HepG2 (cell line): Measurements from ENCODE around the gene EPB41L2. TPM values are rescaled to one million over a fixed set of nuclear protein-coding genes. Genes with fewer than 3 reads are reported as not detected.

Source experiments
- FOXP4 ChIP-seq: sonication (generic); formaldehyde crosslinking; IDR thresholded peaks from 2 replicates; pipeline ENCODE4 v1.4.0; 2020; ENCODE audit warnings: missing genetic modification reagents
- IRF2 ChIP-seq: IDR thresholded peaks from 2 replicates; pipeline ENCODE4 v1.6.1; 2018; ENCODE audit warnings: missing genetic modification reagents, missing compliant biosample characterization
- POGZ ChIP-seq: sonication (generic); formaldehyde crosslinking; IDR thresholded peaks from 2 replicates; pipeline ENCODE4 v1.4.0; 2020; ENCODE audit warnings: mild to moderate bottlenecking, missing genetic modification reagents
- RAD21 ChIP-seq: fragments of 450-650 bp; formaldehyde crosslinking; IDR thresholded peaks from 2 replicates; pipeline ENCODE4 v1.5.0; 2020; ENCODE audit warnings: mild to moderate bottlenecking
- RXRB ChIP-seq: IDR thresholded peaks from 2 replicates; pipeline ENCODE4 v1.6.1; 2016; ENCODE audit warnings: borderline replicate concordance, missing genetic modification reagents, missing compliant biosample characterization
- SMC3 ChIP-seq: IDR thresholded peaks from 2 replicates; pipeline ENCODE4 v1.6.1; 2011; ENCODE audit warnings: low read length, improper control_type of control experiment
- TMF1 ChIP-seq: sonication (generic); formaldehyde crosslinking; IDR thresholded peaks from 2 replicates; pipeline ENCODE4 v1.8.1; 2022; ENCODE audit warnings: low read depth, missing genetic modification reagents
- ZNF232 ChIP-seq: sonication (generic); formaldehyde crosslinking; IDR thresholded peaks from 2 replicates; pipeline ENCODE4 v1.4.0; 2020; ENCODE audit warnings: missing genetic modification reagents, borderline replicate concordance
- ZNF280D ChIP-seq: sonication (generic); formaldehyde crosslinking; IDR thresholded peaks from 2 replicates; pipeline ENCODE4 v1.5.1; 2020; ENCODE audit warnings: mild to moderate bottlenecking, missing genetic modification reagents
- polyA plus RNA-seq, 8 experiments: library from polyadenylated mRNA; depleted of rRNA in 3 of 8; stranded (reverse) in 7 of 8; unstranded in 1 of 8; fragments of >200 nt; fragmentation: Illumina TruSeq in 4 of 8; extraction: Trizol in 4 of 8; gene quantifications; 2 replicates each; pipeline versions ENCODE4 v1.2.1 to v1.2.3, GENCODE V29; 2011 to 2016; ENCODE audit warnings: low read depth in 4 of 8, missing spikeins in 1 of 8, mixed read lengths in 1 of 8; ENCODE audit not compliant: insufficient read depth in 1 of 8
- total RNA-seq, 5 experiments: library from RNA; depleted of rRNA; stranded (reverse); fragments of >200 nt; fragmentation: Illumina TruSeq; extraction: Trizol; gene quantifications; 2 replicates each; pipeline ENCODE4 v1.2.3, GENCODE V29; 2016; ENCODE audit warnings: low read depth in 1 of 5
- TF ChIP-seq, protein P1 (sequence below), 2 experiments: sonication (generic) in 1 of 2; formaldehyde crosslinking in 1 of 2; IDR thresholded peaks; 2 replicates each; pipeline versions ENCODE4 v1.4.0 to v1.6.1; 2018 to 2020; ENCODE audit warnings: missing genetic modification reagents in 2 of 2, borderline replicate concordance in 1 of 2, low read depth in 1 of 2, mild to moderate bottlenecking in 1 of 2, missing biosample characterization in 1 of 2

EPB41L2 gene
- total and polyA plus RNA-seq, 2 of the 13 experiments (the other 11 are each of a cell fraction or from before 2014, with no cell fraction given), result 41.7 to 56.4 TPM

GRCh38 chr6:130843575-130844320, 219.3 kb downstream of the EPB41L2 start (continued):
- 0 out of 2 replicates have a peak, but pooled peaks have one; percentile 26 for TF ChIP-seq FOXP4 (CRISPR knock-in tag)
- TF ChIP-seq ZNF280D (CRISPR knock-in tag), result 0 out of 2 replicates have a peak, but pooled peaks have one; percentile 24
- peak; percentile 89 for TF ChIP-seq RAD21 (CRISPR knock-in tag)
- peak; percentile 93 for TF ChIP-seq SMC3
- TF ChIP-seq, protein P1, sequence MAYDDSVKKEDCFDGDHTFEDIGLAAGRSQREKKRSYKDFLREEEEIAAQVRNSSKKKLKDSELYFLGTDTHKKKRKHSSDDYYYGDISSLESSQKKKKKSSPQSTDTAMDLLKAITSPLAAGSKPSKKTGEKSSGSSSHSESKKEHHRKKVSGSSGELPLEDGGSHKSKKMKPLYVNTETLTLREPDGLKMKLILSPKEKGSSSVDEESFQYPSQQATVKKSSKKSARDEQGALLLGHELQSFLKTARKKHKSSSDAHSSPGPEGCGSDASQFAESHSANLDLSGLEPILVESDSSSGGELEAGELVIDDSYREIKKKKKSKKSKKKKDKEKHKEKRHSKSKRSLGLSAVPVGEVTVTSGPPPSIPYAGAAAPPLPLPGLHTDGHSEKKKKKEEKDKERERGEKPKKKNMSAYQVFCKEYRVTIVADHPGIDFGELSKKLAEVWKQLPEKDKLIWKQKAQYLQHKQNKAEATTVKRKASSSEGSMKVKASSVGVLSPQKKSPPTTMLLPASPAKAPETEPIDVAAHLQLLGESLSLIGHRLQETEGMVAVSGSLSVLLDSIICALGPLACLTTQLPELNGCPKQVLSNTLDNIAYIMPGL (CRISPR knock-in tag; IDR thresholded peaks at IDR 0.05; ENCODE audit: borderline replicate concordance in 1 of 2, low read depth in 1 of 2), result 0 out of 4 replicates have a peak, but pooled peaks of 1 of the 2 experiments have one; percentile 38
- no peak for TF ChIP-seq TMF1 (CRISPR knock-in tag)
- TF ChIP-seq IRF2, result peak; percentile 43; the same call in 1 of the 2 replicates
- no peak for TF ChIP-seq ZNF232
- TF ChIP-seq RXRB (CRISPR knock-in tag), result peak; percentile 36; the same call in 1 of the 2 replicates
- peak; percentile 20; the same call in 1 of the 2 replicates for TF ChIP-seq POGZ
